ENCODE measurements around the gene HS3ST6.
"Not testable (repeated sequence)": the region's sequence is repeated elsewhere in the genome, so short reads cannot be mapped to it uniquely, and the experiment has no call there.

The HS3ST6 gene

GRCh38 chr16:1876066-1876465 lies 42.1 kb downstream of the HS3ST6 start:
- not testable (repeated sequence) for DNase-seq

- no peak for DNase-seq
These were observed 43.4 kb downstream of the HS3ST6 start for GRCh38 chr16:1874854-1875253.

GRCh38 chr16:1871974-1872635 lies 46.1 kb downstream of the HS3ST6 start, which contains the start of gene MEIOB:
MEIOB (minus strand) TSS chr16:1872164; CDS start chr16:1868175, 3,989 bp downstream.
- peak; percentile 37 for DNase-seq

GRCh38 chr16:1870365-1871082 lies 47.7 kb downstream of the HS3ST6 start:
- DNase-seq, result no peak

GRCh38 chr16:1865902-1866690 lies 52.1 kb downstream of the HS3ST6 start:
- no peak for DNase-seq

- no peak for DNase-seq
These were observed 54.3 kb downstream of the HS3ST6 start for GRCh38 chr16:1863681-1864460.

- no peak for DNase-seq
These were observed 55.8 kb downstream of the HS3ST6 start for GRCh38 chr16:1862394-1862793.

- no peak for DNase-seq
These were observed 56.5 kb downstream of the HS3ST6 start for GRCh38 chr16:1861730-1862129.

All from activated CD8-positive, alpha-beta memory T cell treated with anti-CD3 and anti-CD28 coated beads, Interleukin-2, amount 50 U/mL, for 4 hours (primary cell).